ENCODE measurements around the gene ZDHHC14. TPM values are rescaled to one million over a fixed set of nuclear protein-coding genes. Genes with fewer than 3 reads are reported as not detected.

ZDHHC14 gene
- total RNA-seq, 1 experiment from 2014 or later = 3.2 TPM

DNA sequence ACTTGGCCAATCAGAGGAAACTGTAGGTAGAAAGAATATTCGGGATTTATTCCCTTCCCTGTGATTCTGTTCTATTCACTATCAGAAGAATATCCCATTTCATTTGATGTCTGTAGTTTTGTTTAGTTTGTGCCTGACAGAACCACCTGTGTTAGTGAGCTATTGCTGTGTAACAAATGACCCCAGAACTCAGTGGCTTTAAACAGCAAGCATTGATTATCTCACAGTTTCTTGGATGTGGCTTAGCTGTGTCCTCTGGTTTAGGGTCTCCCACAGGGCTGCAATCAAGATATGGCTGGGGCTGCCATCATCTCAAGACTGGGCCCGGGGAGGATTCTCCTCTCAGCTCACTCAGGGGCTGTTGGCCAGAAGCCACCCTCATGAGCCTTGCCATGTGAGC, 143.7 kb downstream of the ZDHHC14 start:
- H3K27ac ChIP-seq (ENCODE audit: low read depth, low read length, poor library complexity, severe bottlenecking) = no peak overlapping the region
- TF ChIP-seq EZH2 (IDR thresholded peaks at IDR 0.05; ENCODE audit: borderline replicate concordance, low read depth, low read length, poor library complexity, severe bottlenecking) (no peak), CTCF (conservative IDR thresholded peaks at IDR 0.05; ENCODE audit: low read depth, low read length) (no peak)
- H3K36me3 ChIP-seq (ENCODE audit: insufficient read depth, low read length, poor library complexity, severe bottlenecking) = no peaks in the 10 kb centered on the region
- BruUV-seq (replicated peaks) = no TSS peak
- no peak overlapping the region for H3K4me3 ChIP-seq (ENCODE audit: low read depth, low read length, poor library complexity, severe bottlenecking)
- POLR2A ChIA-PET (ENCODE audit: low non-redundant PET) = no interaction called here
- no peaks in the 10 kb centered on the region for H3K27me3 ChIP-seq (replicated peaks; ENCODE audit: insufficient read depth, low read depth, low read length, poor library complexity)
- intact Hi-C loops (cut with micrococcal nuclease; ENCODE audit: unreplicated experiment) = no loop called here
- DNase-seq (ENCODE audit: low spot score) = no peak
- CTCF ChIA-PET = no interaction called here
- H3K4me1 ChIP-seq (ENCODE audit: insufficient read depth, low read length, poor library complexity, severe bottlenecking) = no peaks in the 10 kb centered on the region
- H3K9me3 ChIP-seq (ENCODE audit: low read depth, low read length, poor library complexity, severe bottlenecking) = no peaks in the 10 kb centered on the region

DNA sequence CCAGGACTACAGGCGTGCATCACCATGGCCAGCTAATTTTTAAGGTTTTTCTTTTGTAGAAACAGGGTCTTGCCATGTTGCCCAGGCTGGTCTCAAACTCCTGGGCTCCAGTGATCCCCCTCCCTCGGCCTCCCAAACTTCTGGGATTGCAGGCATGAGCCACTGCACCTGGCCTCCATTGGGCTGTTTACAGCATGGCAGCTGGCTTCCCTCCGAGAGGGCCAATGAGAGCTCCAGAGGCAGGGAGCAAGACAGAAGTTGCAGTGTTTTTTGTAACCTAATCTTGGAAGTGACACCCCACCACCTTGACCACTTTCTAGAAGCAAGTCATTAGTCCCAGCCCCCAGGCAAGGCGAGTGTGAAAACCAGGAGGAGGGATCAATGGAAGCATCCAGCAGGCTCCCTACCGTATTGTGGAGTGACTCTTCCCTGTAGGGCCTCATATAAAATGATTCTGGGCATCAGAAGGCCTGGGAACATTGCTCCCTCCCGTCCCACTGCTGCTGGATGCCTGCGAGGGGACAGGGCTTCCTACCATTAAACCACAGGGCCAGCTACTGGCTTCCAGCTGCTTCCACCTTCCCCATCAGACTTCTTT, 144.4 kb downstream of the ZDHHC14 start:
- no peak for TF ChIP-seq EZH2 (IDR thresholded peaks at IDR 0.05; ENCODE audit: borderline replicate concordance, low read depth, low read length, poor library complexity, severe bottlenecking)
- no peak for TF ChIP-seq CTCF (conservative IDR thresholded peaks at IDR 0.05; ENCODE audit: low read depth, low read length)
- no peaks in the 10 kb centered on the region for H3K36me3 ChIP-seq (ENCODE audit: insufficient read depth, low read length, poor library complexity, severe bottlenecking)
- no TSS peak for BruUV-seq (replicated peaks)
- H3K4me1 ChIP-seq (ENCODE audit: insufficient read depth, low read length, poor library complexity, severe bottlenecking) = no peaks in the 10 kb centered on the region
- no peaks in the 10 kb centered on the region for H3K9me3 ChIP-seq (ENCODE audit: low read depth, low read length, poor library complexity, severe bottlenecking)
- H3K27me3 ChIP-seq (replicated peaks; ENCODE audit: insufficient read depth, low read depth, low read length, poor library complexity) = no peaks in the 10 kb centered on the region
- DNase-seq (ENCODE audit: low spot score) = no peak
- CTCF ChIA-PET = no interaction called here
- no peak overlapping the region for H3K27ac ChIP-seq (ENCODE audit: low read depth, low read length, poor library complexity, severe bottlenecking)
- POLR2A ChIA-PET (ENCODE audit: low non-redundant PET) = no interaction called here
- no peak overlapping the region for H3K4me3 ChIP-seq (ENCODE audit: low read depth, low read length, poor library complexity, severe bottlenecking)
- intact Hi-C loops (cut with micrococcal nuclease; ENCODE audit: unreplicated experiment) = no loop called here

DNA sequence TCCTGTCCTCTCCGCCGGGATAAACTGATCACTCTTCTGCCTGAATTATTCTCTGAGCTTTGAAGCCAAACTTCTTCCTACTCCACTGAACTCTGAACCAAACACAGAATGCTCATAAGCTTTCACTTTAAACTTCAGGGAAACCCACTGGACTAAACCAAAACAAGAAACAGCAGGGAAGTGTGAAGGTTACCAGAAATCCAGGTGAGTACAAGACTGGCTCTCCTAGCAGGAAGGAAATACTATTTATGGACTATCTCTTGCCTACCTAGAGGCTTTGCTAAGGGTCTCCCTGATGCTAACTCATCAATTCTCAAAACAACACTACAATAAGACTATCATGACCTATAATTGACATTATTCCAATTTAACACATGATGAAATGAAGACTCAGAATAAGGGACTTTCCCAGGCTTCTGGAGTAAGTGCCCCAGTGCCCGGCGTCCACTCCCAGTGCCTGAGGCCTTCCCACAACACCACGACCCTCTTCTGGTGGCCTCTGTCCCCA, 145.0 kb downstream of the ZDHHC14 start:
- POLR2A ChIA-PET (ENCODE audit: low non-redundant PET) = no interaction called here
- no TSS peak for BruUV-seq (replicated peaks)

More for the DNA sequence above, 145.0 kb downstream of the ZDHHC14 start:
- CTCF ChIA-PET = no interaction called here
- H3K27me3 ChIP-seq (replicated peaks; ENCODE audit: insufficient read depth, low read depth, low read length, poor library complexity) = no peaks in the 10 kb centered on the region
- H3K36me3 ChIP-seq (ENCODE audit: insufficient read depth, low read length, poor library complexity, severe bottlenecking) = no peaks in the 10 kb centered on the region
- H3K4me3 ChIP-seq (ENCODE audit: low read depth, low read length, poor library complexity, severe bottlenecking) = no peak overlapping the region
- TF ChIP-seq CTCF (conservative IDR thresholded peaks at IDR 0.05; ENCODE audit: low read depth, low read length) = no peak
- no peak for DNase-seq (ENCODE audit: low spot score)
- no peak overlapping the region for H3K27ac ChIP-seq (ENCODE audit: low read depth, low read length, poor library complexity, severe bottlenecking)
- intact Hi-C loops (cut with micrococcal nuclease; ENCODE audit: unreplicated experiment) = no loop called here
- H3K4me1 ChIP-seq (ENCODE audit: insufficient read depth, low read length, poor library complexity, severe bottlenecking) = no peaks in the 10 kb centered on the region
- no peaks in the 10 kb centered on the region for H3K9me3 ChIP-seq (ENCODE audit: low read depth, low read length, poor library complexity, severe bottlenecking)

Data from A673 (cell line).